GM21576 (cell line): Measurements from ENCODE around the gene SEMA5B.

Source experiments
- ATAC-seq: cut with Tn5 transposase; IDR thresholded peaks from one replicate; pipeline ENCODE4 v1.9.1; 2021; ENCODE audit warnings: mild to moderate bottlenecking, moderate library complexity; ENCODE audit not compliant: unreplicated experiment

SEMA5B gene

DNA sequence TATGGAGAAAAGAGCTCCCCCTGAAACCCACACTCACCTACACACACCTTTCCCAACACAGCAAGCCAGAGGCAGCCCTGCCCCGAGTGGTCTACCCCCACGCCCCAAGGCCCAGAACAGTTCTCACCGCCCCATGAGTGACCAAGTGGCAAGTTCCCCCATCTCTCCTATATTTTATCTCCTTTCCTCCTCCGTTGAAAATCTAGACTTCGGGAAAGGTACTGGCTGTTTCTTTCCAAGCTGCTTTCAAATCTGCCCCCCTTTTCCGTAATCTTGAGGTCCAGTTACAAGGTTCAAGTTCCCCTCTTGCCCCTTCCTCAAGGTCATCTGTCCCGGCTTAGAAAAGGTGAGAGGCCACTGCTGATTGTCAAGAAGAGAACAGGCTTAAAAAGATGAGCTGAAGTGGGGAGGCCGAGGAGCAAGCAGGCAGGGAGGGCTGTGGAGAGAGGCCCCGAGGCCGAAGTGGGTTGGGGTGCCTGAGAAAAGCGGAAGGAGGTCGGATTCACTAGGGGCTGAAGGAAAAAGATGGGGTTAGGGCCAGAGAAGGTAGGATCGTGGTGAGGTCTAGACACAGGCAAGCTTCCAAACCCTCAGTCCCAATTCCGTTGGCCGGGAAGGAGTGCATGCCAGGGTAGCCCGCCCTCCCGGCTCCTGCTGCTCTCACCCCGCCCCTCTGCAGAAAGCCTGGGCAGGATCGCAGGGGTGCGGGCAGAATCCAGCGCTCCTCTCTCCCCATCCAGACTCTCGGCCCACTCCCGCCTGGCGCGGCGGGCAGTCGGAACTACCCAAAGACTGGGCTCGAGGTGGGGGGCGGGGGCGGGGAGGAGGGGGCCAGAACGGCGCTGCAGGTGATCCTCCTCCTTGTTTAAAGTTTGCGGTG lies 1.7 kb downstream of the SEMA5B start:
- ATAC-seq: no peak

DNA sequence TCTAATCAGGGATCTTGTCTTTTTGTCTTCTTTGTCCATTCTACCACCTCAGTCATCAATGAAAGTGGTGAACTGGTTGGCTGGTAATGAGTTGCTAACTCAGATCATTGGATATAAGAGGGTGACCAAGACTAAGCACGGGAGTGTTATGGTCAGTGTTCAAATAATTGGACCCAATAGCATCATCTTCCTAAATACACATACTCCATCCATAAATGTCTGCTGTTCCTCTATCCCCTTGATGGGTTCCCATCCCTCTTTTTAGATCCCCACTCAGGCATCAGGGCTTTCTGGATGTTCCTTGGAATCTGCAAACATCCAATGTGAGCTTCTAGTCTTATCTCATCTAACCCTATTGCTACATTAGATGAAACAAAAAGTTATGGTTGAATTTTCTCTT lies 3.5 kb downstream of the SEMA5B start:
- no peak for ATAC-seq

DNA sequence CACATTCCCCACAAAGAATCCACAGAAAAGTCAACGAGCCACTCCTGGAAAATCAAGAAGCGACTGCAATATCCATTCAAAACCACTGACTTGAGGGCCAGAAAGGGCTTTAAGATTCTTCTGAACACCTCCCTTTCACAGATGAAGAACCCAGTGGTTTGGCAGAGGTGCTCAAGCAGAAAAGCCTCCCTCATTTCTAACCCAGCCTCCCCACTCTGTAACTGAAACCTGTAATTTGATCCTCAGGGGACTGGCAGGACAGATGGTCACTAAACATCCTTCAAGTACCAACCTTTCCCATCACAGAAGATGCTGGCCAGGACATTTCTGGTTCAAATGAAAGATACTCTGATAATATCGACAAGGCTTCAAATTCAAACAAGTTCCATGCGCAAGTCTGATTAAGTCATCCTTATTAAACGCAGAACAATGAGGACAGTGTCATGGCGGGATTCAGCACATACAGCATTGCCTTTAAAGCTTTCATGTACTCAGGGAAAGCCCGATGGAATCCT lies 5.5 kb downstream of the SEMA5B start:
- no peak for ATAC-seq

GRCh38 chr3:123021388-123021787 lies 6.2 kb downstream of the SEMA5B start:
- no peak for ATAC-seq

GRCh38 chr3:123020709-123021108 lies 6.9 kb downstream of the SEMA5B start:
- no peak for ATAC-seq

GRCh38 chr3:123019591-123019990 lies 8.0 kb downstream of the SEMA5B start:
- no peak for ATAC-seq

DNA sequence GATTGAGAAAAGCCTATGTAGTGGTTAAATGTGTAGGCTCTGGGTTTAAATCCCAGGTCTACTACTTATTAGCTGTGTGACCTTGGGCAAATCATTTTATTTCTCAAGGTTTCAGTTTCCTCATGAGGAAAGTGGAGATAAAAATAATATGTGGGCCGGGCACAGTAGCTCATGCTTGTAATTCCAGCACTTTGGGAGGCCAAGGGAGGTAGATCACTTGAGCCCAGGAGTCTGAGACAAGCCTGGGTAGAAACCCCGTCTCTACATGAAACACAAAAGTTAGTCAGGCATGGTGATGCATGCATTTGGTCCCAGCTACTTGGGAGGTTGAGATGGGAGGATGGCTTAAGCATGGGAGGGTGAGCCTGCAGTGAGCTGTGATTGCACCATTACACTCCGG lies 8.4 kb downstream of the SEMA5B start:
- ATAC-seq: no peak

DNA sequence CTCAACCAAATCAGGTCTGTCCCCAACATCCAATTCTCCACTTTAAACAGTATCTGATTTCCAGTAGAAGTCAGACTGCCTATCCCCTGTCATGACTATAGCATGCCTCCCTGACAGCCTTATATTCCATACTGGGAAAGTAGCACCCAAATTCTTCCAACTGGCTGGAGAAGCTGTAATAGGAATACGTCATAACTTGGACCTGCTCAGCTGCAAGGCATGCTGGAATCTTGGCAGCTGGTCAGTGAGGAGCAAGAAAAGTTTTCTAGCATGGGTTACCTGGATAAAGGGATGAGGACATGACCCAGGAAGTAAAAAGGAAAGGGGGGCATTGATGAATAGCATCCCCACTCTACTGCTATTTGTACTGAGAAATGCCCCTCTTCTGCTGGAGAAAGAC lies 8.9 kb downstream of the SEMA5B start:
- ATAC-seq: no peak

DNA sequence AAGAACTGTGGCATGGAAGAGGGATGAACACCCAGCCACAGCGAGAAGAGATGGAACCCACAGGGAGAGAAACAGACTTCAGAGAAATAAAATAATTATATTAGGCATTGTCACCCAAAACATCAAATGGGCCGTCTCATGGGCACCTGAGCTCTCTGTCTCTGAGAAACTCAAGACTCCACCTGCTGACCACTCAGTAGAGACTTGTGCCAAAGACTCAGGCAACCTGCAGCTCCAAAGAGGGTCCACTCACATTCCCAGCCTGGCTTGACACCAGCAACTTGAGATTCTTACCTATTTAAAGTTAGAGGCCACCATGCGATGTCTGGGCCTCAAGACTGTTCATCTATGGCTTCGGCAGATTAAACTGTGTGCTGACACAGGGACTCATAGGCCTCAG lies 12.0 kb downstream of the SEMA5B start:
- no peak for ATAC-seq

GRCh38 chr3:123013876-123014275 lies 13.7 kb downstream of the SEMA5B start:
- ATAC-seq: no peak

DNA sequence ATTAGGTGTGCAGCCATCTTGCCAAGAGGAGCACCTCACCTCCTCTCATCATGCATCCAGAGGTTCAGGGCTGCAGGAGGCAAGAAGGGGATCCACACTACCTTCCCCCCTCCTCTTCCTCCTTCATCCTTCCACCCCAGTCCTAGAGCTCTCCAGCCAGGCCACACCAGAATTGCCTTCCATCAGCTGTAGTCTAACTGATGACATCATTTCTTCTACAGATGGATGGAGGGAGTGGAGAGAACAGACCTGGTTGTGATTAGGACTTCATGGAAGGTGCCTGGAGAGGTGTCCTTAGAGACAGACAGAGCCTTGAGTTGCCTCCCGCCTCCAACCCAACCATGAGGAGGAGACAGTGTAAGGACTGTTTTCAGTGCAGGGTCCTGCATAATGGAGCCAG lies 14.9 kb downstream of the SEMA5B start:
- no peak for ATAC-seq

- no peak for ATAC-seq
Measured at GRCh38 chr3:123011447-123011846, 16.1 kb downstream of the SEMA5B start.

GRCh38 chr3:123008840-123009239 lies 18.7 kb downstream of the SEMA5B start:
- ATAC-seq: no peak

DNA sequence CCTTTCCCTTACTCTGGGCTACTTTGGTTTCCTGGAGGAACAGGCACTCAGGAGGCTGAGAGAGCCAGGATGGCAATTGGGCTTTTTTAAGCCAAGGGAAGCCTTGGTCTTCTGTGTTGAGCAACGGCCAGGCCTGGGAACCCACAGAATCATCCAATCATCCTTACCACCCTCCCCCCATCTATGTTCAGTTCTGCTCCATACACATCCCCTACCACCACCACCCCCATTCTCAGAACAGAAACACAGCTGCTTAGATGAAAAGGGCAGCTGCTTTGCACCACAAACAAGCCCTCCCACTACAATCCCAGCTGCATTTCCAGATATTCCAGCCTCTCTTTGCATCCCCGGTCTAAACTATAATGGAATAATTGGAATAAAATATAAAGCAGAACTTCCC lies 21.0 kb downstream of the SEMA5B start:
- no peak for ATAC-seq

GRCh38 chr3:123005291-123005690 lies 22.3 kb downstream of the SEMA5B start:
- ATAC-seq: no peak

- no peak for ATAC-seq
Measured at GRCh38 chr3:123004201-123004918, 23.2 kb downstream of the SEMA5B start.

DNA sequence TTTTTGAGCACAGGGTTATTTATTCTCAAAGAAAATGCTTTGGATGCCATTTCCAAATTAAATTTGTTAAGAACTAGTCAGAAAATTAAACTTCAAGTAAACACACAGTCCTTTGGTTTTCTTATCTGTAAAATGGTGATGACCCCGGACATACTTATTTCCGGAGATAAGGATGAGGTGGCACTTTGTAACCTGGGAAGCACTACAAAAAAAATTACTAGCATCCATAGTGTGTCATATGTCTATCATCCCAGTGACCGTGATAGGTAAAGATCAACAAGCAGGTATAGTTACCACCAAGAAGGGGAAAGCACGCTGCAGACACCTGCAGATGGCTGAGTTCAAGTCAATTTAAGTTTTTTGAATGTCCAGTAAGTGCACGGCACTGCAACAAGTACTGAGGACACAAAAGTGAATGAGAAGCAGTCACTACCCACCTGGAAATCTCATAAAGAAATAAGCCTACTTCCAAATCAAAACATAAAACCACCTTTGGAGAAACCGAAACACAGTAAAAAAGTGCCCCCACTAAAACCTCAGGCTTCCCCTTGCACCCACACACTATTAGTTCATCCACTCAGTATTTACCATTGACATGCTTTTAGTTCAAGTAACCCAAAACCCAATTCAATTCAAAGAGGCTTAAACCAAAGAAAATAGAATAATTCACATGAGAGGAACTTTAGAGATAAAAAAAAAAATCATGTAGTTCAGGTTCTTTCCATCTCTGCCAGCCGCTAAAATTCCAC lies 24.6 kb downstream of the SEMA5B start:
- no peak for ATAC-seq

- ATAC-seq: no peak
Measured at GRCh38 chr3:123002100-123002748, 25.3 kb downstream of the SEMA5B start.

- no peak for ATAC-seq
Measured at GRCh38 chr3:122998856-122999255, 28.7 kb downstream of the SEMA5B start.

GRCh38 chr3:122998206-122998605 lies 29.4 kb downstream of the SEMA5B start:
- ATAC-seq: no peak

GRCh38 chr3:122996038-122996580 lies 31.5 kb downstream of the SEMA5B start:
- ATAC-seq: no peak
